K562 (cell line): ENCODE results near the gene TRMT2A. TPM values are rescaled to one million over a fixed set of nuclear protein-coding genes. Genes with fewer than 3 reads are reported as not detected.

Experiments used
- BMI1 ChIP-seq: fragments of 150-350 bp; IDR thresholded peaks from 2 replicates; pipeline ENCODE4 v1.6.1; 2014; ENCODE audit warnings: low read length
- CHCHD3 ChIP-seq: fragments of 250-450 bp; sonication (Bioruptor Pico); IDR thresholded peaks from 2 replicates; pipeline ENCODE4 v2.1.2; 2022; ENCODE audit warnings: mild to moderate bottlenecking
- CHD1 ChIP-seq: fragments of 200-600 bp; sonication (generic); IDR thresholded peaks from one replicate; pipeline ENCODE4 v1.6.1; 2012; ENCODE audit warnings: mild to moderate bottlenecking, moderate library complexity, low read length, inconsistent platforms
- CREB1 ChIP-seq, 2 experiments: sonication (generic) in 1 of 2; formaldehyde crosslinking in 1 of 2; IDR thresholded peaks; 2 replicates each; pipeline versions ENCODE4 v1.6.1 to v1.8.0; 2012 to 2022; ENCODE audit warnings: inconsistent platforms in 1 of 2, mild to moderate bottlenecking in 1 of 2, missing genetic modification reagents in 1 of 2, moderate library complexity in 1 of 2
- ELF4 ChIP-seq: fragments of 450-650 bp; formaldehyde crosslinking; IDR thresholded peaks from 2 replicates; pipeline ENCODE4 v1.4.0; 2022; ENCODE audit warnings: missing genetic modification characterization
- EP400 ChIP-seq: fragments of 450-650 bp; IDR thresholded peaks from 2 replicates; pipeline ENCODE4 v1.6.1; 2017; ENCODE audit warnings: antibody characterized with exemption, mild to moderate bottlenecking, moderate library complexity
- HCFC1 ChIP-seq: IDR thresholded peaks from 2 replicates; pipeline ENCODE4 v1.6.1; 2012; ENCODE audit warnings: low read depth, low read length, improper control_type of control experiment
- HIVEP1 ChIP-seq: fragments of 250-450 bp; sonication (Bioruptor Pico); IDR thresholded peaks from 2 replicates; pipeline ENCODE4 v1.4.0; 2020; ENCODE audit warnings: mild to moderate bottlenecking
- NR4A1 ChIP-seq, 2 experiments: fragments of 250-450 bp in 1 of 2; fragments of 450-650 bp in 1 of 2; sonication (Bioruptor Pico) in 1 of 2; IDR thresholded peaks; 2 replicates each; pipeline versions ENCODE4 v1.4.0 to v1.6.1; 2016 to 2020; ENCODE audit warnings: mild to moderate bottlenecking in 2 of 2, missing compliant biosample characterization in 1 of 2, missing genetic modification characterization in 1 of 2, moderate library complexity in 1 of 2
- PHB ChIP-seq: fragments of 250-450 bp; sonication (Bioruptor Pico); IDR thresholded peaks from 2 replicates; pipeline ENCODE4 v1.5.0; 2021
- PML ChIP-seq: IDR thresholded peaks from 2 replicates; pipeline ENCODE4 v1.6.1; 2012; ENCODE audit warnings: low read length, inconsistent platforms
- POLR2A ChIP-seq: fragments of 450-650 bp; conservative IDR thresholded peaks from 2 replicates; pipeline ENCODE4 v1.6.1; 2016
- PPARD ChIP-seq: fragments of 250-450 bp; sonication (Bioruptor Pico); IDR thresholded peaks from 2 replicates; pipeline ENCODE4 v1.8.0; 2022; ENCODE audit warnings: inconsistent platforms, mild to moderate bottlenecking, moderate library complexity
- RNF2 ChIP-seq: sonication (generic); IDR thresholded peaks from 2 replicates; pipeline ENCODE4 v1.6.1; 2016
- SETDB1 ChIP-seq: IDR thresholded peaks from one replicate; pipeline ENCODE4 v1.6.1; 2012; ENCODE audit warnings: low read length, control low read depth, inconsistent platforms
- SPI1 ChIP-seq: IDR thresholded peaks from 2 replicates; pipeline ENCODE4 v1.6.1; 2011; ENCODE audit warnings: low read depth, low read length, control low read depth, borderline replicate concordance
- TBL1XR1 ChIP-seq, 2 experiments: IDR thresholded peaks; 2 replicates each; pipeline ENCODE4 v1.6.1; 2012; ENCODE audit warnings: improper control_type of control experiment in 2 of 2, low read length in 2 of 2, mild to moderate bottlenecking in 1 of 2
- XRCC5 ChIP-seq: fragments of 200-400 bp; formaldehyde crosslinking; IDR thresholded peaks from 2 replicates; pipeline ENCODE4 v1.6.1; 2017; ENCODE audit warnings: low read depth, mild to moderate bottlenecking, low read length
- ZBTB17 ChIP-seq: fragments of 450-650 bp; formaldehyde crosslinking; IDR thresholded peaks from 2 replicates; pipeline ENCODE4 v1.4.0; 2020; ENCODE audit warnings: mild to moderate bottlenecking
- ZFPM2 ChIP-seq: fragments of 250-450 bp; sonication (Bioruptor Pico); IDR thresholded peaks from 2 replicates; pipeline ENCODE4 v1.5.1; 2022; ENCODE audit warnings: mild to moderate bottlenecking
- ZNF146 ChIP-seq: IDR thresholded peaks from one replicate; pipeline ENCODE4 v1.6.1; 2018; ENCODE audit warnings: missing compliant biosample characterization; ENCODE audit not compliant: unreplicated experiment
- ZNF165 ChIP-seq: fragments of 250-450 bp; sonication (Bioruptor Pico); IDR thresholded peaks from 2 replicates; pipeline ENCODE4 v1.4.0; 2020; ENCODE audit warnings: borderline replicate concordance
- ZNF551 ChIP-seq: fragments of 250-450 bp; sonication (Bioruptor Pico); IDR thresholded peaks from 2 replicates; pipeline ENCODE4 v1.5.0; 2021; ENCODE audit warnings: mild to moderate bottlenecking, moderate library complexity
- ZNF57 ChIP-seq: fragments of 450-650 bp; formaldehyde crosslinking; IDR thresholded peaks from 2 replicates; pipeline ENCODE4 v1.4.0; 2020; ENCODE audit warnings: mild to moderate bottlenecking, moderate library complexity
- polyA plus RNA-seq, 8 experiments: library from polyadenylated mRNA; depleted of rRNA in 4 of 8; stranded (reverse) in 5 of 8; unstranded in 3 of 8; fragments of >200 nt; fragmentation: Nextera tagmentation in 2 of 8; fragmentation: Illumina TruSeq in 1 of 8; extraction: Ambion mirVana in 2 of 8; extraction: Trizol in 1 of 8; gene quantifications; 2 replicates each; pipeline versions ENCODE4 v1.2.1 to v1.2.3, GENCODE V29; 2011 to 2014; ENCODE audit warnings: inconsistent platforms in 1 of 8, missing spikeins in 1 of 8
- total RNA-seq, 7 experiments: library from RNA; depleted of rRNA in 6 of 7; stranded (reverse); fragments of >200 nt in 6 of 7; fragmentation: Illumina TruSeq in 2 of 7; extraction: Trizol in 2 of 7; gene quantifications; 2 replicates each; pipeline versions ENCODE4 v1.2.1 to v1.2.3, GENCODE V29; 2011 to 2021; ENCODE audit warnings: low replicate concordance in 1 of 7

Gene TRMT2A
- total and polyA plus RNA-seq, 9 of the 15 experiments (the other 6 are each of a cell fraction or from before 2014, with no cell fraction given), result 1.6 to 265 (median 140) TPM

- TF ChIP-seq TBL1XR1 (IDR thresholded peaks at IDR 0.05; ENCODE audit: low read length in 2 of 2), result no peak
- TF ChIP-seq SETDB1, result peak; percentile 54
- 0 out of 2 replicates have a peak, but pooled peaks have one; percentile 10 for TF ChIP-seq ZNF57
- TF ChIP-seq BMI1, result no peak
- peak; percentile 19; the same call in 1 of the 2 replicates for TF ChIP-seq POLR2A
- no peak for TF ChIP-seq CHCHD3 (CRISPR knock-in tag)
- TF ChIP-seq CREB1 (IDR thresholded peaks at IDR 0.05), result 0 out of 2 replicates have a peak, but pooled peaks have one; percentile 9
- no peak for TF ChIP-seq CREB1 (CRISPR knock-in tag; IDR thresholded peaks at IDR 0.05)
- TF ChIP-seq PHB (CRISPR knock-in tag), result 0 out of 2 replicates have a peak, but pooled peaks have one; percentile 46
- TF ChIP-seq ZNF165 (CRISPR knock-in tag), result 0 out of 2 replicates have a peak, but pooled peaks have one; percentile 39
- TF ChIP-seq PML, result 0 out of 2 replicates have a peak, but pooled peaks have one; percentile 18
- TF ChIP-seq HCFC1, result no peak
- 0 out of 2 replicates have a peak, but pooled peaks have one; percentile 17 for TF ChIP-seq ZBTB17 (CRISPR knock-in tag)
- TF ChIP-seq XRCC5, result no peak
- TF ChIP-seq SPI1, result 0 out of 2 replicates have a peak, but pooled peaks have one; percentile 1
- 0 out of 2 replicates have a peak, but pooled peaks have one; percentile 32 for TF ChIP-seq ZFPM2 (CRISPR knock-in tag)
- TF ChIP-seq EP400, result no peak
- no peak for TF ChIP-seq ZNF146 (CRISPR knock-in tag)
- TF ChIP-seq RNF2, result no peak
- TF ChIP-seq CHD1, result peak; percentile 8
- no peak for TF ChIP-seq PPARD (CRISPR knock-in tag)
- TF ChIP-seq ZNF551, result no peak
- TF ChIP-seq HIVEP1 (CRISPR knock-in tag), result 0 out of 2 replicates have a peak, but pooled peaks have one; percentile 19
- TF ChIP-seq NR4A1 (CRISPR knock-in tag; IDR thresholded peaks at IDR 0.05), result peak; percentile 65; the same call in 1 of the 2 replicates
- TF ChIP-seq NR4A1 (tag; IDR thresholded peaks at IDR 0.05), result no peak
- TF ChIP-seq ELF4 (CRISPR knock-in tag), result 0 out of 2 replicates have a peak, but pooled peaks have one; percentile 36
Observed at GRCh38 chr22:20114506-20115475, 2.2 kb downstream of the TRMT2A start (continued).
